ENCODE results near the gene KYNU.
"Not testable (repeated sequence)": the region's sequence is repeated elsewhere in the genome, so short reads cannot be mapped to it uniquely, and the experiment has no call there.

Gene KYNU

DNA sequence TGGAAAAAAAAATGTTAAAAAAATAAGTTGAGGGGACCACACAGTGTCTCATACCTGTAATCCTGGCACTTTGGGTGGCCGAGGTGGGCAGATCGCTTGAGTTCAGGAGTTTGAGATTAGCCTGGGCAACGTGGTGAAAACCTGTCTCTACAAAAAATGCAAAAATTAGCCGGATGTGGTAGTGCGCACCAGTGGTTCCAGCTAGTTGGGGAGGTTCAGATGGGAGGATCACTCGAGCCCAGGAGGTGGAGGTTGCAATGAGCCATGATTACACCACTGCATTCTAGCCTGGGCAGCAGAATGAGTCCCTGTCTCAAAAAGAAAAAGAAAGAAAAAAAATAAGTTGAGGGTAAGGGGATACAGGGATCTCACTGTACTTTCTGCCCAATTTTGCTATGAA, 6.1 kb upstream of the KYNU start:
- no peak for DNase-seq (ENCODE audit: low read depth in 2 of 2)

DNA sequence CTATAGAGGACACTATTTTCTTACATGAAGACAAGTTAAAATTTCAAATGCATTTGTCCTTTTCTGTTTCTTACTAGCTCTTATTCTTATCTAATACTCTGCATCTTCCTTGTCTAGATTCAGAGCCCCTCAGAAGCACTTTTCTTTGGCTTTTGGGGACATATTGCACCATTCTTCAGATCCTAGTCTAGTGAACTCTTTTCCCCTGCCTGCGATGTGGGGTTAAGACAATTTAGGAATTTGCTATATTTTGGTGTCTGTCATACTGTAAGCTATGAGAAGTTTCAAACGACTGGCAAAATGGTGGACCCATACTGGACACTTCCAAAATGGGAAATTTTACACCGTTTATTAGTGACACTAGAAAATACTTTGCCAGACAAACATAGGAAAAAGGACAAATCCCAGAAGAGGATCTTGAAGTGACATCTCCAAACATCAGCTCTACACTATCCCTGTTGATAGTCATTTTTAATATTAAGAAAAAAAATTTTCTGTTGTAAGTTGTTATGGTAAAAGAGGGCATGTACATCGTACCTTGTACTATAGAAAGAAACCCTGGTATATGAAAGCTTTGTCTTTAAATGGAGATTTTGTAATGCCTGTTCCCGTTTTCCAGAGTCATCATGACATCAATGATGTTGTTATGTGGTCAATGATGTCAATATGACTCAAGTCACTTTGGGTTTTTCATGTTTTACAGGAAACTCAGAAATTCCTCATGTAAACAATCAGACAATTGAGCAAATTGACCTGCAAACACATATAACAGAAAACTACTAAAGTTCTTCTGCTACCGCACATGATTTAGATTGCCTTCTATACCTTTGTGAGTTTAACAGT, 4.4 kb upstream of the KYNU start:
- DNase-seq (ENCODE audit: low read depth in 2 of 2): no peak

DNA sequence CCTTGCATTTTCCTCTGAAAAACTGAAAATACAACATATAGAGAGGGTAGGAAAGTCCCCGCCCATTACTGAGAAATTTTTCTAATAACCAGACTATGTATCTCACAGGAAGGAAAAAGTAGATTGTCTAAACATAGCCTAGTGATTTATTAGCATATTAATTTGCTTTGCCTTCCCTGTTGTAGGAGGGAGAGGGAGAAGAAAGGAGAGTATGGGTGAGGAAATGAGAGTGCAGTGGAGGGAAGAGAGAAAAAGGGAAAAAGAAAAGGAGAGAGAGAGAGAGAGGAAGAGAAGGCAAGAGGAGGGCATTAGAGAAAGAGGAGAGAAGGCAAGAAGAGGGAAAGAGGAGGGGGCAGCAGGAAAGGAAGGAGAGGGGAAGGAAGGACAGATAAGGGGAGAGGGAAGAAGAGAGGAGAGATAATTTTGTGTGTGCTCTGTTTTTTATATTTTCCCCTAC, 3.6 kb upstream of the KYNU start:
- DNase-seq (ENCODE audit: low read depth in 2 of 2): no peak

DNA sequence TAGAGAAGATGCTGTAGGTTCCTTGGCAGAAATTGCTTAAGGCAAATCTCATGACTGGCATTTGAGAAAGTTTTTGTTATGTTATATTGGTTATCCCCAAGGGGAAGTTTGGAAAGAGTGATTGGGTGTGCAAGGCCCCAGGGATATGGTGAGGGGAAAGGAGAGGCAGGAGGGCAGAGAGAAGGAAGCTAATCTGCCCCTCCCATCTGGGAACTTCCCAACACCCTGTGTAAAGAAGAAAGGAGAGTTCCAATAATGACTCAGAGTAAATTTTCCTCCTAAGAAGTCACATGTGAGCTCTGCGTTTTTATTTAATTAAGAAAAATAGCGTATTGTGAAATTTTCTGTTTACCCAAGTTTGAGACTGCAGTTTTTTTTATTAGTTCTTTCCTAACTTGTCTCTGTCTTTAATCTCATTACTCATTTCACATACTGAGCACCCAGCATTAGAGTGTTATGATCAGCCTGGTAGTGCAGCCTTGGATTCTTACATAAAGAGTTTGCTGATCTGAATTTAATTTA, 3.1 kb upstream of the KYNU start:
- no peak for DNase-seq (ENCODE audit: low read depth in 2 of 2)

DNA sequence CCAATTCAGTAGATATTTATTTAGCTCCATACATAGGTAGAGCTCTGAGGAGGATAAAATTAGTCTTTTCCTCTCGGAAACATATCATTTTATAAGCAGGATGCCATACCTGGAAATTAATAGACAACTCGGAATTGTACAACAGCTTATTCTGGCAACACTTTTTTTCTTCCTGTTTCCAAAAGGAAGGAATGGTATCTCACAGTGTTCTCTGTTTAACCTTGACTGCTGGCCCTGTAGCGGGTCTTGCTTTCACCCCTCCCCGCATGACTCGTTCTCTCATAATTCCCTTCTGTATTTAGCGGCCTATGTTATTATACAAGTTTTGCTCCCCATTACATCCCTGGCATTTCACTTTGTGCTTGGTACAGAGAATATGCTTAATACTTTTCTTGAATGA, 2.5 kb upstream of the KYNU start:
- DNase-seq (ENCODE audit: low read depth in 2 of 2): no peak

DNA sequence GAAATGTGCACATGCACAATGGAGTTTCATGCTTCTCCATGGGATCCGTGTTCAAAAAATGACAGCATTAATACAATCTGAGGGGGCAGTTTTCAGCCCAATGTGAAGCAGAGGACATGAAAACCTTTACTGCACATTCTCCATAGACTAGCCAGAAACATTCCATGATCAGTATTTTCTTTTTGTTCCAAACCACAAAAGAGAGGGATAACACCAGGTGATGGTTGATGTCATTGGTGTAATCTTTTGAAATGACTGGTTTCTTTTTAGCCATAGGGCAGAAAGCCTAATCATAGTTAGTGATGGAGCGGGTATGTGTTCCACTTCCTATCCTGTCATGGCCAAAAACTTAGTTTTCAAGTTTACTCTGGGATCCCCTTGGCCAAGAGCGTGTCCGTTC, 1.8 kb upstream of the KYNU start:
- no peak for DNase-seq (ENCODE audit: low read depth in 2 of 2)

DNA sequence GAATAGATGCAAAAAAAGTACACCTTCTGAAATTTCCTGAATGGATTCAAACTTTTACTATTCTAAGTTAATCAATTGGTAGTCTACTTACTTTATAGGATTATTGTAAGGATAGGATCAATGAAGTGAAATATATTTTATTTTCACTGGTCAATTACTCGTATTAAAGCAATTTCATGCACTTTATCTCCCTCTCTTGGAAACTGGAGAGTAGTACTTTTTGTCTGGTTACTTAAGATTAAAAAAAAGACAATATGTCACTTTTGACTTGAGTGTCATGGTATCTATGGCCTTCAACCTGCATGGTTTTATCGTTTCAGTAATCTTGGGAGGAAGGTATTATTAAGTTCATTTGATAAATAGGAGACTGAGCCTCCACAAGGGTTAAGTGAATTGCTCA, 1.0 kb upstream of the KYNU start:
- no peak for DNase-seq (ENCODE audit: low read depth in 2 of 2)

DNA sequence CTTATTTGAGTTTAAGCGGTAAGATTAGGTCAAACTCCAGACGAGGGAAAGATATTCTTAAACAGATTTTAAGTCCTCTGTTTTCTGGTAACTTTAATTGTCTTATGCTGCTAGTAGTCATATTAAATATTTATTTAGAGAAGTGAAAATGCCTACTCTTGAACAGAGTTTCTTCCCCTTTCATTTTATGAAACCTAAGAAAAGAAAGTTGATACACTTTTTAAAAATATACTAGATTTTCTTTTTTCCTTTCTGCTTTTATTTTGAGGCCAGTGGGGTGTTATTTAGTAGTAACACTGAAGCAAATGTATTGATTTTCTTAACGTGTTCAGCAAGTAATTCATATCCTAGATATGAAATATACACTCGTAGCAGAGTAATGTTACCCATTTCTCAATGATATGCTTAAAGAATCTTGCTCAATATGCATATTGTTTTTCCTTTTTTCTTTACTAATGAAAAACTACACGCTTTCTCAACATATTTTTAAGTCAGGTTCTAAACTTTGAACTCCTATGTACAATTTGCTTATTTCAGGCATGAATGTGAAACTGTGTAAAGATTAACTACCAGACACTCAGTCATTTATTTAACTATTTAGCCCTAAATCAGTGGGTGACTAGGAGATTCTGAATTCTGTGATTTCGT, 691 bp downstream of the KYNU start:
- no peak for DNase-seq (ENCODE audit: low read depth in 2 of 2)

DNA sequence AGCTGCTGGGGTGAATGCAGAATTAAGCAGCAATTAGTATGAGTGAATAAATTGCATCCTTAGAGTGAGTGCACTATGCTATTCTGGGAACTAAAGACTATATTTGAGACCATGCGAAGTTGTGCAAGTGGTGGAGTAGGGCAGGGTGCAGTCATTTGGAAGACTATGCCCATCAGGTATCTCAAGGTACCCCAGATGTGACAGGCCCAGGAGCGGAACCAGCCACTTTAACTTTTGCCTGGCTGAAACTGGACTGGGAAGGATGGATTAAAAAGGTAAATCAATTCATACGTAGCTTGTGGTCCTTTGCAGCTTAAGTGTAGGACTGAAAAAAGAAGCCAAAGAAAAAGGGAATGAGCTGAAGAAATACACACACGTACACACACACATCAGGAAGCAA, 1.7 kb downstream of the KYNU start:
- DNase-seq (ENCODE audit: low read depth in 2 of 2): no peak

DNA sequence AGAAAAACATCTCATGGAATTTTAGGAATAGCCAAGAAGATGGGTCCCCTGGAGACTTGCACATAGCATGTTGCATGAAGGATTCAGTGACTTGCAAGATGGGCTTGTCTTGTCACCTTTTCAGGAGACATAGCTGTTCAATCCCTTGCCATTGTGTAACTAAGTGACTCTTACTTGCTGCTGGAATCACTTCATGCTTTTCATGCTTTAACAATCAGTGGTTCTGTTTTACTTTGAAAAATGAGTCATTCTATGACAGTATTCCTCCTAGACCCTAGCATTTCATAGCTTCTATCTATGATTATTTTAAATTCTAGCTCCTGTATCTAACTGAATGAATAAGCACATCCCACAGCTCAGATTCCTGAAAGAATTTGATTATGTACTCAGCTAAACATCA, 2.8 kb downstream of the KYNU start:
- DNase-seq (ENCODE audit: low read depth in 2 of 2): no peak

DNA sequence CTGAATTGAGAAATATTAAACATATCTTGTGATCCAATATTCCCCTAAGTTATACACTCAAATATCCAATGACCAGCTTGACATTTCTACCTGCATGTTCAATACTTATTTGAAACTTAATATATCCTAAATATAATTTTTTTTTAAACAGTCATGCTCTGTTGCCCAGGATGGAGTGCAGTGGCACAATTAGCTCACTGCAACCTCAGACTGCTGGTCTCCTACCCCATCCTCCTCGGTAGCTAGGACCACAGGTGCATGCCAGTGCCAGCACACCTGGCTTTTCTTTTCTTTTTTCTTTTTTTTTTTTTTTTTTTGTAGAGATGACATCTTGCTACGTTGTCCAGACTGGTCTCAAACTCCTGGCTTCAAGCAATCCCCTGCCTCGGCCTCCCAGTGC, 4.2 kb downstream of the KYNU start:
- no peak for DNase-seq (ENCODE audit: low read depth in 2 of 2)

DNA sequence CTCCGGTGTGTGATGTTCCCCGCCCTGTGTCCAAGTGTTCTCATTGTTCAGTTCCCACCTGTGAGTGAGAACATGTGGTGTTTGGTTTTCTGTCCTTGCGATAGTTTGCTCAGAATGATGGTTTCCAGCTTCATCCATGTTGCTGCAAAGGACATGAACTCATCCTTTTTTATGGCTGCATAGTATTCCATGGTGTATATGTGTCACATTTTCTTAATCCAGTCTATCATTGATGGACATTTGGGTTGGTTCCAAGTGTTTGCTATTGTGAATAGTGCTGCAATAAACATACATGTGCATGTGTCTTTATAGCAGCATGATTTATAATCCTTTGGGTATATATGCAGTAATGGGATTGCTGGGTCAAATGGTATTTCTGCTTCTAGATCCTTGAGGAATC, 5.0 kb downstream of the KYNU start:
- DNase-seq (ENCODE audit: low read depth in 2 of 2): not testable (repeated sequence)

DNA sequence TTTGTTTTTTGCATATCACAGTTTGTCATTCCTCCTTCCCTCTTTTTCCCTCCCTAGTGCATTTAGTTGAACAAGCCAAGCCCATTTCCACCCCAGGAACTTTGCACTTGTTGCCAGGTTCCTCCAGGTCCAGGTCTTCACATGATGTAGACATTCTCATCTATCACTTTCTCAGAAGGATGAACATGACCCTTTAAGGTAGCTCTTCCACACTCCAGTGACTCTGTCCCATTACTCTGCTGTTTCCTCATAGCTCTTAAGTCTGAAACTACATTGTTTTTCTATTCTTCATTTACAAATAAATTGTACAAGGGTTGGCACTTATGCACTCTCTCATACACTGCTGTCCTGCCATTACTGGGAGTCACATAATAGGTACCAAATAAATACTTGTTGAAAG, 6.1 kb downstream of the KYNU start:
- no peak for DNase-seq (ENCODE audit: low read depth in 2 of 2)

DNA sequence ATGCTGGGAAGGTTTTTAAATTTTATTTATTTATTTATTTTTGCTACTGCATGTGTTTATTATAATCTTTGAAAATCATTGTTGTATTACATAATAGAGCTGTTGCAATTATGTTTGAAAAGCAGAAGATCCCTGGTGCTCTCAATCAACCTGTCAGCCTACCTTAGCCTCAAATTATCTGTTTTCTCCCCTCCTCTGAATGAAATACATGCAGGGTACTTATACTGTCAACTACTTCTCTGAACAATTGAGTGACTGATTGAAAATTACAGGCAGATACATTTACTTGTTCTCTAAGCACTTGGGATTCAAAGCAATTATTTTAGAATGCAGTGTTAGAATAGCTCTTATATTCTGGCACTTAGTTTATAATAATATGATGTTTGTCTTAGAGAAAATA, 8.1 kb downstream of the KYNU start:
- no peak for DNase-seq (ENCODE audit: low read depth in 2 of 2)

DNA sequence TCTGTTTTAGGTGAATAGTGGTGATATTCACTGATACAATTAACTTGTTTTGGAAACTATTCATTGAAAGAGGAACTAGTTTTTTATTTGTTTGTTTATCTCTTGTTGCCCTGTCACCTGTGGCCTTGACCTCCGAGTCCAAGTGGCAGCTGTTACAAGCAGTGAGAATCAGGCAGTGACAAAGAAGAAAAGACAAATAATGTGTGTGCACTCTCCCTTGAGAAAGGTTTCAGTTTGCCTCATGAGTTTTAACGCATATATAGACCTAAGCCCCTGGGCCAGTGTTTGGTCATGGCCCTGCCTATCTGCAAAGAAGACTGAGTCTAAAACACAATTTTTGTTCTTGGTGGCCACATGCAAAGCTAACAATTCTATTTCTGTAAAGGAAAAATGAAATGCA, 15.3 kb downstream of the KYNU start:
- DNase-seq (ENCODE audit: low read depth in 2 of 2): no peak

DNA sequence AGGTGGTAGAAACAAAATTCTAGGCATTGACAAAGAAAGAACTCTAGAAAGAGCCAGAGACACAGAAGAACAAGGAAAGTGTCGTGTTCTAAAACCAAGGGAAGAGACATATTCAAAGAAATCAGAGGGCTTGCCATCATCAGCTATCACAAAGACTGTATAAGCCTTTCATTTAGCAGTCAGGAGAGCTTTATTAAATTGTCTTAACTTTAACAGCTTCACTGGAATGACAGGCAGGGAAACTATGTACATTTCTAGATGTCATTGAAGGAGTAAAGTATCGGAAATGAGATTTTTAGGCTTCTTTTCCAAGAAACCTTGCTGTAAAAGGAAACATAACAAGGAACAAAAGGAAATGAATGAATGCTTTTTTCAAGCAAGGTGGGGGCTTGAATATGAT, 15.8 kb downstream of the KYNU start:
- no peak for DNase-seq (ENCODE audit: low read depth in 2 of 2)

DNA sequence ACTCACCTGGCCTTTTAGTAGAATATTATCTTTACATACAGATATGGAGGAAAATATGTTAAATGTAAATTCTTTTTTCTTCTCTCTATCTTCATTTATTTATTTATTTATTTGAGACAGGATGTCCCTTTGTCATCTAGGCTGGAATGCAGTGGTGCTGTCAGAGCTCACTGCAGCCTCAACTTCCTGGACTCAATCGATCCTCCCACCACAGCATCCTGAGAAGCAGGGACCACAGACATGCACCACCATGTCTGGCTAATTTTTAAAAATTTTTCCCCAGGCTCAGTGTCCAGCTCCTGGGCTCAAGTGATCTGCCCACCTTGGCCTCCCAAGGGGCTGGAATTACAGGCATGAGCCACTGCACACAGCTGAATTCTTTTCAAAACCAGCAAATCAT, 20.3 kb downstream of the KYNU start:
- DNase-seq (ENCODE audit: low read depth in 2 of 2): no peak

DNA sequence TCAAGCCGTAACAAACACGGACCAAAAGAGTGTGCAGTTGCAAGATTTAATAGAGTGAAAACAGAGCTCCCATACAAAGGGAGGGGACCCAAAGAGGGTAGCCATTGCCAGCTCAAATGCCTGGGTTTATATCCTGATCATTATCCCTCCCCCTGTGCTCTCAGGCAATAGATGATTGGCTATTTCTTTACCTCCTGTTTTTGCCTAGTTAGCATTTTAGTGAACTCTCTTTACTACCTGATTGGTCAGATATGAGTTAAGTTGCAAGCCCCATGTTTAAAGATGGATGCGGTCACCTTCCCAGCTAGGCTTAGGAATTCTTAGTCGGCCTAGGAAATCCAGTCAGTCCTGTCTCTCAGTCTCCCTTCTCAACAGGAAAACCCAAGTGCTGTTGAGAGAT, 22.9 kb downstream of the KYNU start:
- DNase-seq (ENCODE audit: low read depth in 2 of 2): not testable (repeated sequence)

DNA sequence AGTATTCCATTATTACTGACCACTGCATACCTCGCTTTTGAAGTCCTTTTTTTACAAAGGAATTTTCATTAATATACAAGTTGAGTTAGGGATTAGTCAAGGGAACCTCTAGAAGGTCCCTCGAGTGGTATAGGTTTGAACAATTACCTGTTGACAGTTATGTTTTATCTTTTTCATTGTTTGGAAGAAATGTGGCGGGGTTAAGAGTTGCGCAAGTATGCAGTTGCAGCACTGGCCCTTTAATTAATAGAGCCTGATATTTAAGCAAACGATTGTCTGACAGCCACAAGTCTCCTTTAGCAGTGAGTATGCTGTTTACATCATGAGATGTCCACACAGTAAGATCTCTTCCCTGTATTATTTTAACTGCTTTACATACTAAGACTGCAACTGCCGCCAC, 24.3 kb downstream of the KYNU start:
- no peak for DNase-seq (ENCODE audit: low read depth in 2 of 2)

DNA sequence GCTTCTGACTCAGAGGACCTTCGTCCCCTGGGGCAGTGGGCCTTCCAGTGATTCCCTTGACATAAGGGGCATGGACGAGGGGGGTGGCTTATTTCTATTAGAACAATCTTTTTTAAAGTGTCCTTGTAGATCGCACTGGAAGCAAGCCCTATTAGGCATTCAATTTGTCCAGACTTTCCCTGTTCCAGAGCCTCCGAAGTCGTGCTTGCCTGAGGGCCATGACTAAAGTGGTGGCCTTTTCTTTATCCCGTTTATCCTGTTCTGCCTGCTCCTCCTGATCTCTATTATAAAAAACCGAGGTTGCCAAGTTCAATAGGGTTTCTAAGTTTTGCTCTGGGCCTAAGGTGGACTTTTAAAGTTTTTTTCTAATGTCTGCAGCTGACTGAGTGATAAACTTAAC, 26.3 kb downstream of the KYNU start:
- DNase-seq (ENCODE audit: low read depth in 2 of 2): not testable (repeated sequence)

DNA sequence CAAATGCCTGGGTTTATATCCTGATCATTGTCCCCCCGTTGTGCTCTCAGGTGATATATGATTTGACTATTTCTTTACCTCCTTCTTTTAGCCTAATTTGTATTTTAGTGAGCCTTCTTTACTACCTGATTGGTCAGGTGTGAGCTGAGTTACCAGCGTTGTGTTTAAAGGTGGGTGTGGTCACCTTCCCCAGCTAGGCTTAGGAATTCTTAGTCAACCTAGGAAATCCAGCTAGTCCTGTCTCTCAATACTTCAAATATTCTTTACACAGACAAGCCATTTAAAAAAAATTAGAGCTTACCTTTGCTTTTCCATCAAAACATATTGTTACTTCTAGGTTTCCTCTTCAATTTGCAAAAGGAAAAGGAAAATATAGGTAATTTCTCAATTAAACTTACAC, 30.2 kb downstream of the KYNU start:
- no peak for DNase-seq (ENCODE audit: low read depth in 2 of 2)

DNA sequence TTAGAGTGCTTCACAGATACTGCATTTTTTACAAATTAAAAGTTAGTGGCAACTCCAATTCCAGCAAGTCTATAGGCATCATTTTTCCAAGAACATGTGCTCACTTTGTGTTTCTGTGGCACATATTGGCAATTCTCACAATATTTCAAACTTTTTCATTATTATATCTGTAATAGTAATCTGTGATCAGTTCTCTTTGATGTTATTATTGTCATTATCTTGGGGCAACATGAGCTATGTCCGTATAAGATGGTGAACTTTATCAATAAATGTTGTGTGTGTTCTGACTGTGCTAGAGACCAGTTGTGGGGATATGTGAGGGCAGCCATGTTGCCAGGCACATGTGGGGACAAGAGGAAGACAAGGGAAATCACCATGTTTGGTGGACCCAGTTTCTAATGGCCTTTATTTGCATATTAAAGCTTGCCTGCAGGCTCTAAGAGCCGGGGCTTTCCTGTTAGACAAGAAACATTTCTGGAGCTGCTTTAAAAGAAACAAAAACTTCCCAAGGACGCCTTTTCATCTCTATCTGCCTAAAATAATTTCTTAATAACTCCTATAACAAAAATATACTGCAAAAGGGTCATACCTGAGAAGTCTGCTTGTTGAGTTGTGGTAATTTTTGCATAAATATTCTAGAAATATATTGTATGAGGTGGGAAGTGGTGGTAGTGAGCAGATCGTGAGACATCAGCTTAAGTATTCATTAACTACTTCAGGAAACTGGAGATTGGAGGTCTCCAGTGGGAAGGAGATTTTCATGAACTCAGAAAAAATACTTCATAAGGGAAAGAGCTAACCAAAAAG, 37.2 kb downstream of the KYNU start:
- no peak for DNase-seq (ENCODE audit: low read depth in 2 of 2)
